ENCODE results near the gene SYT2.

SYT2 gene

DNA sequence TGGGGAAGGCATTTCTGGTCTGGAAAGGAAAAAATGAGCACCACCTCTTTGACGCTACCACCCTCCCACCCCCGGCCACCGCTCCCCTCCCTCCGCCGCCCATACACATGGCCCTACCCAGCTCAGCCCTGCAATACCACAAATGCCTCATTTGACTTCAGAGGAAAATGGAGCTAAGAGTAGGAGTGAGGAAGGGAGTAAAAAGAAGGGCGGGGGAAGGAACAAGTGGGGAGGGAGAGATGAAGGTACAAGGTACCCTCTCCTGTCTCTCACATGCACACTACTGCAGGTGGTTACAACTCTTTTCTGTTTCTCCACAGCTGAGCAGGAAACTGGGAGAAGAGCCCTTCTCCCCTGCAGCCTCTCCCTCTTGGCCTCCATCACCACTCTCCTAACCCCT lies 7.1 kb downstream of the SYT2 start:
- no peak for DNase-seq

DNA sequence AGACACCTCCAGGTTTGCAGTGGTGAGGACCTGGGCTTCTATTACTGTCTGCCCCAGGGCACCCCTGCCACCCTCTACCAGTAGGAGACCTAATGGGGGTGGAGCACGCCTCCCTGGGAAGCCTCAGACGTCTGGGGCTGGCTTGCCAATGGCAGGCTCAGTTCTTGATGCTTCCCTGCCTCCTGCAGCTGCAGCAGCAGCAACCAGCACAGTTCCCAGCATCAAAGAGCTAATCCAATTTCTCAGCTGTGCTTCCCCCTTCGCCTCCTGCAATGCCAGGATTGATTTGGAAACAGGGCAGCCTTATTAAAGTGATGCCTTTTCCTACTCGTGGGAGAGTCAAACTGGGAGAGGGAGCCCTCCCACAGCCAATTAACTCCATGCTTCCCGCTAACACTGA lies 8.2 kb downstream of the SYT2 start:
- DNase-seq, result no peak

DNA sequence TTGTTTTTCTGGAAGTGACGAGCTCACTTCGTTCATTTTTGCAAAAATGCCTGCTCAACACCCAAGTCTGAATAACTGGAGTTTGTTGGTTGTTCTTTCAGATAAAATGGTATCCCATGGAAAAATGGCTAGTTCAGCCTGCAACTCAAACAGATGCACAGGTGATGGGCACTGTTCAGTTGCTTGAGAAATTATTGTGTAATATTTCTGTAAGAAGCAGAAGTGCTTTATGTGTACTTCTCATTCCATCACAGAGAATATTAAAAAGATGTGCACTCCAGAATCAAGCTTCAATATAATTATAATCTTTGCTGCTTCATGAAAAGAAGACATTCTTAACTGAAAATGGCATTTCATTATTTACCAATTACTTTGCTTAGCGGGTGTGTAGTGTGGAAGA lies 9.1 kb downstream of the SYT2 start:
- no peak for DNase-seq

DNA sequence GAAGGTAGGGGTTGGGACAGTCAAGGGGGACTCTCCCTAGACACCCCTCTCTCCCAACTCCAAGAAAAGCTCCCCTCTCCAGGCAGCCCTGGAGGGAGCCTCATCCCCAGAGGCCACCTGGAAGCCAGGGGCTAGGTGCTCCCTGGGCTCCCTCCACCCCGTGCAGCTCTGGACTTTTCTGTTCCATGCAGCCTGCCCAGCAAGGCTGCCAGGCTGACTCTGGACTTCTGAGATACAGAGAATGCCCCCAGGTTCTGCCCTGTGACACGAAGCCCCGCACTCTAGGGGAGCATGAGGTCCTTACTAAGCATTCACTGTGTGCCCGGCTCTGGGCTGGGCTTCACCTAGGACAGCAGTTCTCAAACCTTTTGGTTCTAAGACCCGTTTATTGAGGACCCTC lies 10.2 kb downstream of the SYT2 start:
- DNase-seq, result no peak

DNA sequence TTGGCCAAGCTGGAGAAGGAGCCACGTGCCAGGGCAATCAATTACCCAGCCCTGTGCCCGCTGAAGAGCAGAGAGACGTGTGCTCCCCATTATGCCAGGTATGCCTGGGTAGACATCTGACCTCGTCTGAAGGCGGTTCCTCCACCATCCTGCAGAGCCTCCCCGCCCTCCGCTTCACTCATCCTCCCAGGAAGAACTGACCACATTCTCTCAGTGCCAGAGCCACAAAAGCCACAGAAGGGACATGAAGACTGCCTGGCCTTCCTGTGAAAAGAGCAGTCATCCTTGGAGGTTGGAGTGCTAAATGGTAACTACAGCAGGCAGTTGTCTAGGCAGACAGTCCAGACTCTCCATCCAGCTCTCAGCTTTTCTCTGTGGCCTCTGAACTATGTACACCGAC lies 12.0 kb downstream of the SYT2 start:
- no peak for DNase-seq

DNA sequence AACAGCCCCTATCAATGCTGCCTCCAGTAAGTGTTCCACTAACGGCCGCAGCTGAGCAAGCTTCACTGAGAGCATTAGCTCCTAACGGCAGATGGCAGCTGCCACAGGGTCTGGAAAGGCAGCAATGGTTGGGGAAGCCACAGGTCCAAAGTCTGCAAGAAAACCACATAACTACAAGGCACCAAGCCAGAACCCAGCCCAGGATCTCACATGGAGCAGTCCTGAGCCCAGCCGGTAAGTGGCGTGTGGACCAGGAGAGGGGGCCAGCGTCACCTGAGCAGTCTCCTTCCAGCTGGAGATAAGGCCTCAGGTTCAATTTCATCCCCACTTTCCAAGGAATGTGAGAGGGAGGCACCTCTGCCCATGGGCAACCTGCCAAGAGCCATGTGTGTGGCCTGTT lies 13.2 kb downstream of the SYT2 start:
- no peak for DNase-seq

DNA sequence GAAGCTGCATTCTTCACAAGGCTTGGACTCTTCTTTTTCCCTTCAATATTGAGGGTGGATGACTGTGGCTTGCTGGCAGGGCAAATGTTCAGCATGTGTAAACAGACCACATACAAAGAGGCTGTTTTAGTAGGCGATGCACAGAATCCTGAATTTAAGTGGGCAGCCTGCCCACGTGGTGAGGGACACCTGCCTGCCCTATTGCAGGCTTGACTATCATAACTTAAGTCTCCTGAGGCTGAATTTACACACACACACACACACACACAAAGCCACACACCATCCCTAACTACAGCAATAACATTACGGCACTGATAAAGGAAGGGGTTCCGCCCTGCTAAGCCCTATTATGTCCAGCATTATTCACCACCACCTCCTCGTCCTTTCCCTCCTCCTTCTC lies 15.9 kb downstream of the SYT2 start:
- no peak for DNase-seq

DNA sequence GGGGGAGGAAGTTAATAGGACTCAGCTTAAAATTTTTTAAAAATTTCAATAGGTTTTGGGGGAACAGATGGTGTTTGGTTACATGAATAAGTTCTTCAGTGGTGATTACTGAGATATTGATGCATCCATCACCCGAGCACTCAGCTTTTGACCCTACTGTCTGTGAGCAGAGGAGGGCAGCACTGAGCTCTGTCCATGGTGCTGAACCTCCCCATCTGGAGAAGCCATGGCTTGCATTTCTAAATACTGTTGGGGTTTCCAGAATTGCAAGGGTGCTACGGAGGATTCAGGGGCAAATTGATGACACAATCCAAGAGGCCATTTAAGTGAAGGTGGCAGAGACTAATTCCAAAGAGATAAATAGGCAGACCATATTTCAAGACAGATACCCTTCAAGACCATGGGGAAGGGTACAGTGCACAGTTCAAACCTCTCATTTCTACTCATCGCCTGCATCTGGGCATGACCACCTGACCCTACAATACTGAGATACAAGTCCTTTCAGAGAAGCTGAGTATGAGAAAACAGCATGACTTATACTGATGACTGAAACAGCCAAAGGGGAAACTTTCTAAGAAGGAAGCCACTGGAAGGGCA lies 17.2 kb downstream of the SYT2 start:
- peak; percentile 28 for DNase-seq

DNA sequence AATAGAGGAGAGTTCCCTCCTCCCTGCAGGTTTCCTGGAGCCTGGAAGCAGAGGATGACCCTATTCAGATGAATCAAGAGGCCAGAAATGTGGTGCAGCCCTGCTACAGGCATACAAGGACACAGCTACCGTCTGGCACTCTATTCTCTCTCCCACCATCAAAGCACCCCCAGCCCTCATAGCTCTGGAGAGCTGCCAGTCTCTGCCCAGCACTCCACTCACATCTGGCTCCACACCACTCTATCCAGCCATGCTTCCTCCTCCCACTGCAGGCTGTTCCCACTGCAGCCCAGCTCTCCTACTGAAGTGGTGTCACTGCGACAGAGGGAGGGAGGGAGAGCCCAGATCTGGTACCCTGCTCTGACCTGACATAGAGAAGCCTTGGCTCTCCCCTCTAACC lies 18.4 kb downstream of the SYT2 start:
- DNase-seq, result no peak

DNA sequence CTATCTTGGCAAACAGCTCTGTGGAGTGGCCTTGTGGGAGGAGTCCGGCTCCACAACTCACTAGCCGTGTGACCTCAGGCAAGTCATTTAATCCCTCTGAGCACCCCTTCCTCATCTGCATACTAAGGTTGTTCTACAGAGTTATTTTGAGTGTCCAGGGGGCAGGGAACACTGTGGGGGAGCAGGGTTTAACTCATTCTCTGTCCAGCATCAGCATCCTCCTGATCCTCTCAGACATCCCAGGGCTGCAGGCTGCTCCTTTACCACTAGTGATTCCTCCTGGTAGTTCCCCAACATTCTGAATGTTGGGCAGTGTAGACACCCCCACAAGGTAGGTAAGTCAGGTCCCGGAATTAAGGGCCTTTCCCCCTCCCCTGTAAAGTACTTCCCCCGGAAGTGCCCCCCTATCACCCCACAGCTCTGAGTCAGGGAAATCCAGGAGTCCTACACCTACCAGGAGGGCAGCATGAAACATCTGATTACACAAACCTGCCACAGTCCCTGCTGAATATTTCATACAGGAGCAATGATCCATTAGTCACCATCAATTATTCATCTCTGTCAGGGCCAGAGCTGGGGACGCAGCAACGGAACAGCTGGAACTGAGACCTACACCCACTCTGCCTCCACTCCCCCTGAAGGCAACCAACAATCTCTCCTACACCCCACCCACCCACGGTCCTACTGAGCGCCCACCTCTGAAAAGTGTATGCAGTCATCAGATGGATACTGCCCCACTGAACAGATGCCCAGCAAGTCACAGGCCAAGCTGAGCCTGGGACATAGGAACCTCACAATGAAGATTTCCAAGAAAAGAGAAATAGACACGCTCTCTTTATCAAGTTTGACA lies 20.5 kb downstream of the SYT2 start:
- no peak for DNase-seq

DNA sequence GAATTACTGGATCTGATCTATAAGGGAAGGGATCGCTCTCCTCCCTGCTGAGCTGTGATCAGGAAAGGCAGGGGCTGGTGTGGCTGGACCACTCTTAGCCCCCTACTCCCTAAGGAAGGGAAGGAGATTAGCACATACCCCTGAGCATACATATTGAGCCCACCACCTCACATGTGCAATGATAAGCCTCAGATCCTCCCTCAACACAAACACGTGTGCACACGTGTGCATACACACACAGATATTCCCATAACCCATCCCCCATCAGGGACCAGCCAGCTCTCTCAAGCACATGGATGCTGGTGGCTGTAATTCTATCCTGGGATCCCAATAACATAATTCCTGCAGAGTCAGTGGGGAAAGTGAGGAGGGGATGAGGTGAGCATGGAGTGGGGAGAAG lies 21.2 kb downstream of the SYT2 start:
- no peak for DNase-seq

DNA sequence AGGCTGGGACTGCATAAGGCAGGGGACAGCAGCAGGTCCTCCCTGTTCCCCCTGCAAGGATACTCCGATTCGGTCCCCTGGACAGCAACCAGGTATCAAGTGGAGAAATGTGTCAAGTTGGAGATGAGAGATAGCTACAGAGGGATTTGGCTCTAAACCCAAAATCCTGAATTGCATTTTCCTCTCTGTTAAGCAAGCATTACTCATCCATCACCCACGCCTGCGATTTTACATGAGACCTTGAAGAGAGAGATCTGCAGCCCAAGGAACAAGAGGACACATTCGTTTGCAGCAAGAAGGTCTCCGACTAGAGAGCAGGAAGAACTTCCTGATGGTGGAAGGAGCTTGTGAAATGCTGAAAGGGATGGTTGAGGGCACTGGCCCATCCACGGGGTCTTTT lies 21.9 kb downstream of the SYT2 start:
- no peak for DNase-seq

DNA sequence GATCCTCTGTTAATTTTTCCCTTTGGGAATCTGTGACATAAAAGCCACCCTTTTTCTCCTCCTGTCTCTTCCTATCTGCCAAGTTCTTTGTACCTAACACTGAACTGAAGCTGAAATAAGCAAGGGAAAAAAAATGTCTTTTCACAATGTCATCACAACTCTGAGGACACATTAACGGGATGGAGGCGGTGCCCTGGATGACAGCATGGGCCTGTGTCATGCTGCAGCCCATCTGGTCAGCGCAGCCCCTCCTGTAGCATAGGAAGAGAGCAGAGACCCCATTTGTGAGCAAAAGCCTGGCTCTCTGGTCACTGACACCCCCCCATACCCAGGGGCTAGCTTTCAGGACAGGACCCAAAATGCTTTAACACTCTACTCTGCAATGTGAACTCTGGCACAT lies 22.5 kb downstream of the SYT2 start:
- DNase-seq, result no peak

DNA sequence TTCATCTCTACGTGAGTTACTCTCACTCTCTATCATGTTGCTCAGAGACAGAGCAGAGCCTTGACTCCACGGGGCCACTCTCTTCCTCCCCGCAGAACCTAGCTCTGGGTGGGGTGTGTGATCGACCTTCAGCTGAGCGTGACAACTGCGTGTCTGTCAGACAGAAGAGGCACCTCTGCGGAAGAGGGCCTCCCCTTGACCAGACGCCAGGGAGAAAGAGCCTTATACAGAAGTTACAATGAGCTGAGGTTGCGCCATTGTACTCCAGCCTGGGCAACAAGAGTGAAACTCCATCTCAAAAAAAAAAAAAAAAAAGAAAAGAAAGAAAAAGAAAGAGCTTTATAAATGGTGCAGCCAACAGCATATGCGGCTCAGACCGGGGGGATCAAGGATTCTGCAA lies 22.9 kb downstream of the SYT2 start:
- DNase-seq, result no peak

DNA sequence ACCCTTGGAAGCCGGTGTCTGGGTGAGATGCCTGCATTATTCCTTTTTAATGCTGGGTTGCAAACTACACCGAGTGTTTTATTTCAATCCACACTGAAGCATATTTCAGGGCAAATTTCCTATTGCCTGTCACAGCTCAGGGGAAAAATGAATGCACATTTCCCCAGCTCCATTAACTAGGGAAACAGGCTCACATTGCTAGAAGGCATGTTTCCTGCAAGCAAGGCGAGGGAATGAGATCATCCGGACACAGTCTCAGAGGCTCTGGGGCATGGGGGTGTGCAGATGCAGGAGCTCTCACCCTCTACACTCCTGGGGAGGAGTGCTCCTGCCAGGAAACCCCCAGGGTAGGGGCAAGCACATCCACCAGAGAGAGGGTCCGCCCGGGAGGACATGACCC lies 24.6 kb downstream of the SYT2 start:
- no peak for DNase-seq

DNA sequence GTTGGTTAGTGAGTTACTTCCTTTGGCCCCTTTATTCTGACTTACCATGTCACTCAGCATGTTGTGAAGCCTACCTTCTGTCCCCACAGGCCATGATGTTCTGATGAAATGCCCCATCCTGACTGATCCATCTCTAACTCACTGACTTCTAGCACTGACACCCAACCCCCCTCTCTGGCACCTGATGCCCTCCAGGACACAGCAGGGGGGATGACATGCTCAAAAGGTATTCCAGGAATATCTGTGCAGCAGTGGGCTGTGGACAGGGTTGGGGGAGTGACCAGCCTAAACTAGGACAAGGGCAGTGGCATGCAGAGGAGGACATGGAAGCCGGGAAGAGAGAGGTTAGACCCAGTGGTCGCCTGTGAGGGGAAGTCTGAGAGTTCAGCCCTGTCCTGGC lies 25.5 kb downstream of the SYT2 start:
- no peak for DNase-seq

DNA sequence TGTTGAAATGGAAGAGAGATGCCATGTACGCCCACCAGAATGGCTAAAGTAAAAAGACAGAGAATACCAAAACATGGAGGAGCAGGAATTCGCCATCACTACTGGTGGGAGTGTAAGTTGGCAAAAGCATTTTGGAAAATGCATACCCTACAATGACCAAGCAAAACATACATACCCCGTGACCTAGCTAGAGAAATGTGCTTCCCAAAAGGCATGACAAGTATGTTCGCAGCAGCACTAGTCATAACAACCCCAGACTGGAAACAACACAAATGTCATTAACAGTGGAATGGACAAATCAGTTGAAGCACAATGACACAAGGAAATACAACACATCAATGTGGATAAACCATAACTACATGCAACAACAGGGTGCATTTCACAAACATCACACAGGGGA lies 27.2 kb downstream of the SYT2 start:
- no peak for DNase-seq

DNA sequence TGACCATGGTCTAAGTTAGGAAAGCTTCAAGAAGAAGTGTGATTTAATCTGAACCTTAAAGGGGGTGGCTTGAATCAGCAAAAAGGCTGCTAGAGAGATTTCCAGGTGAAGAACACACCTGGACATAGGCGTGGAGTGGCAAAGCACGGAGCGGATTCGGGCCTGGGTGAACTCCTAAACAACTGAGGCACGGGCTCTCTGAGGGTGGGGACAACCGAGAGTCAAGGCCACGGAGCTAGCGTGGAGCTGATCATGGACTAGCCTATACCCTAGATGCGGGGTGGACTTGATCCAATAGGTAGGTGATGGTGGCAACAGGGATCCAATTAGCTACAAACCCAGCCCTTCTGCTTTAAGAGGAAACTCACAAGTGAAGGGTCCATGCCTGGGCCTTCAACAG lies 27.8 kb downstream of the SYT2 start:
- DNase-seq, result no peak

DNA sequence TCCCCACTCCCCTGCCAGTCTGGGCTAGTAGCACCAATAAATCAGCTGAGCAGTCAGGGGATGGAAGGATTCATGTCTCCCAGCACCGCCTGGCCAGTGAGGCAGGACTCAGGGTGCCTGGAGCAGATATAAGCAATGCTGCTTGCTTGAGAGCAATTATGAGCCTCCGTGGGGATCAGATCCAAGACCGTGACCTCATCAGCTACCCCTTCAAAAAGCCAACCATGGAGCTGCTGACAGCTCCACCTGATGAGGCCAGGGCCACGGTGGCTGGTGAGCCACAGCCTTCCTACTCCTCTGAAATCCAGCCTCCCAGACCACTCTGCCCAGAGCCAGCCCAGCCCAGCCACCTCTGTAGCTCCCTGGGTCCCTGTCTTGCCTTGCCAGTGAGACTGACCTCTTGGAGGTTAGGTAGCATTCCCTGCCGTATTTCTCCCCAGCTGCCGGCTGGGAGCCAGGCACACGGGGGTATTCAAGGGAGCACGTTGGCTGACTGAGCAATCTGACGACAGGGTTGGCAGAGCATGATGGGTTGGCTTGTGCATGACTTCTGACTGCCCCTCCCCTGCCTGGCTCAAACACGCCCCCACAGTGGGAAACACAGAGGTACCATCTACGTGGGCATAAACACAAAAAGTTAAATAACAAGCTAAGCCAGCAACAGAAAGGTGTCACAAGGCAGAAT lies 28.4 kb downstream of the SYT2 start:
- no peak for DNase-seq

DNA sequence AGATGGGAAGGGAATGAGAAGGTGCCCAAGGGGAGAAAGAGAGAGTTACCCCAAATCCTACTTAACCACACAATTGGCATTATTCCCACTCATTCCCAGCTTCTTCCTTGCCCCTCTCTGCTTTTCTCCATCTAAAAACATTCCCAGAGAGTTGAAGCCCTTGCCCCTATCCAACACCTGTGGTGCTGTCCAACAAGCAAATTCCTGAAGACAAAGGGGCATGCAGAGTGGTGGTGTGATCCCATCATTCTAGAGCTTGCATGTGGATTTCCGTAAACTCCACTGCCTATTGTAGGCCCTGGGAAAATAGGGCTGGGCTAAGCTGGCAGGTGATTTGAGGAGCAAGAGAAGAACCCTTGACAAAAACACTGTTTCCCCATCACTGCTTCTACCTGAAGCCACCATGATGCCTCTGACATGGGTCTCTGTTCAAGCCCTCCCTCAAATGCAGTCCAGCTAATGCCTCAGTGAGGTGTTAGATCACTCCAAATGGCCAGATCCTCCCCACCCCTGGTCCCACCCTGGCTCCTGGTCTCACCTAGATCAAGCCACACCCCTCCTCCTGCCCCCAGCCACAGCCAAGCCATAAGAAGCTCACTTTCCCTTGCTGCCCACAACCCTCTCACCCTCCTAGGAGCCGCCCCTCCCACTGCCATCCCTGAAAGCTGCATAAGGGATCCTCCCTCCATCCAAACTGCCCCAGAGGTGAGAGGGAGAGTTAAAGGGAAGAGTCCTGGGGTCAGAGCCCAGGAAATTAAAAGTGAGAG lies 29.5 kb downstream of the SYT2 start:
- no peak for DNase-seq

DNA sequence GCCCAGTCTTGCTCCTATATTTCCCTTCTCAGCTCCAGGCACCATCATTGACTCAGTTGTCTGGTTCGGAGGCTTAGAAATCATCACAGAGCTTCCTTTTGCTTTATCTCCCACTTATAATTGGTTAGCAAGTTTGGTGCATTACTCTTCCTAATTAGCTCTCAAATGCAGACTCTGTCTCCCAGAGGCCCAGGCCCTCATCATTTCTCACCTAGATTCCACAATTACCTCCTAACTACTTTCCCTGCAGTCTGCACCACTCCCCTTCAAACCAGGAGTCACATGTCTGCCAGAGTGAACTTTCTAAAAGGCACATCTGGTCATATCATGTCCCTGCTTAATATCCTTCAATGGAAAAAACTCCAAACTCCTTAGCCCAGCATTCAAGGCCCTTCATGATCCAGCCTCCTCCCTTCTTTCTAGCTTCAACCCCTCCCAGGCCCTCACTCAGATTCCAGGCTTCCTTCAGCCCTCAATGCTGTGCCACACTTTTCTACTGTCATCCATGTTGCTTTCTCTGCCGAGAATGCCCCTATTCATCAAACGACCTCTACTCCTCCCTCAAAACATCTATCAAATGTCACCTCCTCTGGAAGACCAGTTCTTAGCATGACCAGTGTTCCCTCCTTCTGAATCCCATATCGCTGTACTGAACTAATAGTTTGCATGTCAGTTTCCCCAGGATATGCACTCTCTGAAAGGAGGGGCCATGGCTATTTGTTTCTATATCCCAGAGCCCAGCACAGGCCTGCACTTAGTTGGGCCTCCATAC lies 30.7 kb downstream of the SYT2 start:
- no peak for DNase-seq

DNA sequence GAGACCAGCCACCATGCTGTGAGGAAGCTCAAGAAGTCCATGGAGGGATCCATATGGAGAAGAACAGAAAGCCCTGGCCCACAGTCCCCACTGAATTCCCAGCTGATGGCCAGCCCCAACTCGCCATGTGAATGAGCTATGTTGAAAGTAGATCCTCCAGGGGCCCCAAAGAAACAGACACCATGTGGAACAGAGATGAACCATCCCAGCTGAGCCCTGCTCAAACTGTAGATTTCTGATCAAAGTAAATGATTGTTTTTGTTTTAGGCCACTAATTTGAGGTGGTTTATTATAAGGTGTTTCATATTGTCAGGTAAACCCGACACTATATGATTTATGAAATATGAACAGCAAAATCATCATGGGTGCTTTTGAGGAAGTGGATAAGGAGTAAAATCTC lies 32.8 kb downstream of the SYT2 start:
- DNase-seq, result no peak

DNA sequence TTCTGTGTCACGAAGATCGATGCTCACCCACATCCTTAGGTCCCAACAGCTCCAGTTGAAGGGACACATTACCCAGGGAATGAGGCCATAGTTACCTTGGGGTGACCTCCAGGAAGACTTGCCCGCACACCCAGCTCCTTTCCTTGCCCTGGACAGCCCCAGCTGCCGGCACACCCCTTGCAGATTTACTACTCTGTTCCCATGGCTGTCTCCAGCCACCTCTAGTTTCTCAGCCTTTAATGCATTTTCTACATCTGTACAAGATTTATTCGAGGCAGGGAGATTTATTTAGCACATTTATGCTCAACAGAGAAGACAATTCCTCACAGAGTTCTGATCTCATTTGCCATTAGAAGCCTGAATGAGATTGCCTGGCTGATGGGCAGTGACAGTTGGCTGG lies 36.7 kb downstream of the SYT2 start:
- DNase-seq, result no peak
